K562 (cell line): ENCODE results near the gene OR2W3. TPM values are rescaled to one million over a fixed set of nuclear protein-coding genes. Genes with fewer than 3 reads are reported as not detected.
A peak's percentile ranks its signal among the peaks of the same experiment; 100 is the strongest.

ENCODE experiments used
- DPF2 ChIP-seq: fragments of 450-650 bp; IDR thresholded peaks from 2 replicates; pipeline ENCODE4 v1.6.1; 2016
- ELF1 ChIP-seq: fragments of 200-800 bp; sonication (Bioruptor generic); IDR thresholded peaks from 2 replicates; pipeline ENCODE4 v1.6.1; 2016; ENCODE audit warnings: missing genetic modification characterization, missing compliant biosample characterization
- GATAD2B ChIP-seq: fragments of 450-650 bp; IDR thresholded peaks from 2 replicates; pipeline ENCODE4 v1.6.1; 2017; ENCODE audit warnings: mild to moderate bottlenecking, borderline replicate concordance
- GTF2A2 ChIP-seq: IDR thresholded peaks from 2 replicates; pipeline ENCODE4 v1.6.1; 2016; ENCODE audit warnings: mild to moderate bottlenecking, missing genetic modification characterization, missing compliant biosample characterization
- HDAC8 ChIP-seq: fragments of 450-650 bp; IDR thresholded peaks from 2 replicates; pipeline ENCODE4 v1.6.1; 2016; ENCODE audit warnings: mild to moderate bottlenecking, missing genetic modification characterization, moderate library complexity, missing compliant biosample characterization
- KDM5B ChIP-seq: fragments of 200-600 bp; sonication (generic); IDR thresholded peaks from 2 replicates; pipeline ENCODE4 v1.6.1; 2012; ENCODE audit warnings: low read depth, mild to moderate bottlenecking, moderate library complexity, low read length, control low read depth, inconsistent platforms; ENCODE audit not compliant: insufficient replicate concordance
- MED1 ChIP-seq: sonication (generic); formaldehyde crosslinking; IDR thresholded peaks from 2 replicates; pipeline ENCODE4 v1.8.1; 2023; ENCODE audit warnings: missing genetic modification reagents, borderline replicate concordance
- PCBP1 ChIP-seq: fragments of 200-400 bp; formaldehyde crosslinking; IDR thresholded peaks from 2 replicates; pipeline ENCODE4 v1.6.1; 2018; ENCODE audit warnings: mild to moderate bottlenecking, low read depth, low read length; ENCODE audit not compliant: poor library complexity, severe bottlenecking
- SMARCA4 ChIP-seq: fragments of 450-650 bp; IDR thresholded peaks from 2 replicates; pipeline ENCODE4 v1.6.1; 2016
- STAT5A ChIP-seq: IDR thresholded peaks from 2 replicates; pipeline ENCODE4 v1.6.1; 2012; ENCODE audit warnings: low read length, inconsistent platforms, borderline replicate concordance
- ZNF212 ChIP-seq: fragments of 450-650 bp; formaldehyde crosslinking; IDR thresholded peaks from 2 replicates; pipeline ENCODE4 v1.4.0; 2020; ENCODE audit warnings: mild to moderate bottlenecking
- ZNF764 ChIP-seq: fragments of 250-450 bp; sonication (Bioruptor Pico); IDR thresholded peaks from 2 replicates; pipeline ENCODE4 v1.4.0; 2020; ENCODE audit warnings: low read depth, mild to moderate bottlenecking, moderate library complexity
- polyA plus RNA-seq, 8 experiments: library from polyadenylated mRNA; depleted of rRNA in 4 of 8; stranded (reverse) in 5 of 8; unstranded in 3 of 8; fragments of >200 nt; fragmentation: Nextera tagmentation in 2 of 8; fragmentation: Illumina TruSeq in 1 of 8; extraction: Ambion mirVana in 2 of 8; extraction: Trizol in 1 of 8; gene quantifications; 2 replicates each; pipeline versions ENCODE4 v1.2.1 to v1.2.3, GENCODE V29; 2011 to 2014; ENCODE audit warnings: inconsistent platforms in 1 of 8, missing spikeins in 1 of 8
- total RNA-seq, 7 experiments: library from RNA; depleted of rRNA in 6 of 7; stranded (reverse); fragments of >200 nt in 6 of 7; fragmentation: Illumina TruSeq in 2 of 7; extraction: Trizol in 2 of 7; gene quantifications; 2 replicates each; pipeline versions ENCODE4 v1.2.1 to v1.2.3, GENCODE V29; 2011 to 2021; ENCODE audit warnings: low replicate concordance in 1 of 7
- TF ChIP-seq, protein P1 (sequence below): fragments of 450-650 bp; IDR thresholded peaks from 2 replicates; pipeline ENCODE4 v1.6.1; 2016; ENCODE audit warnings: mild to moderate bottlenecking, moderate library complexity
- TF ChIP-seq, protein P2 (sequence below), 3 experiments: IDR thresholded peaks in 2 of 3; conservative IDR thresholded peaks in 1 of 3; 2 replicates each; pipeline ENCODE4 v1.5.1; 2011 to 2012; ENCODE audit warnings: low read length in 3 of 3, mild to moderate bottlenecking in 3 of 3, control low read depth in 2 of 3, improper control_type of control experiment in 1 of 3, inconsistent platforms in 1 of 3, low read depth in 1 of 3, mixed read lengths in 1 of 3, moderate library complexity in 1 of 3; ENCODE audit not compliant: insufficient read depth in 2 of 3

OR2W3 gene
- total and polyA plus RNA-seq, 9 of the 15 experiments (the other 6 are each of a cell fraction or from before 2014, with no cell fraction given) = 0.67 to 7.6 (median 3.7) TPM

DNA sequence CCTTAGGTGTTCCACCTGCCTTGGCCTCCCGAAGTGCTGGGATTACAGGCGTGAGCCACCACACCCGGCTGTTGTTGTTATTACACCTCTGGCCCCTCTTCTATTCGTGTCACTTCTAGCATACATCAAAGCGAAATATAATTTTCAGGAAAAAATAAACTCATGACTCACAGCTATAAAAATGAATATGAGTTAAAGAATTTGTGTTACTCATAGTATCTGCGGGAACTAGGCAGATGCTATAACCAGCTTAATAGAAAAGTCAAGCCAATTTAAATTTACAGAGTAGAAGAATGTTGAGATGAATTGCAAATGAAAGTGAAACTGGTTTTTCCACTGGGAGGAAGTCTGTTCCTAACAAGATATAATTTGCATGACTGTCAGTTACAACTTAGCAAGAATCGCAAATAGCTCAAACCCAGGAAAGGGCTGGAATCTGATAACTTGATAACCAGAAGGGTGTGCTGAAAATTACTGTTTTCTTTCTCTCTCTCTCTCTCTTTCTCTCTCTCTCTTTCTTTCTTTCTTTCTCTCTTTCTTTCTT, 11.2 kb downstream of the OR2W3 start (continued):
- TF ChIP-seq, protein P1, sequence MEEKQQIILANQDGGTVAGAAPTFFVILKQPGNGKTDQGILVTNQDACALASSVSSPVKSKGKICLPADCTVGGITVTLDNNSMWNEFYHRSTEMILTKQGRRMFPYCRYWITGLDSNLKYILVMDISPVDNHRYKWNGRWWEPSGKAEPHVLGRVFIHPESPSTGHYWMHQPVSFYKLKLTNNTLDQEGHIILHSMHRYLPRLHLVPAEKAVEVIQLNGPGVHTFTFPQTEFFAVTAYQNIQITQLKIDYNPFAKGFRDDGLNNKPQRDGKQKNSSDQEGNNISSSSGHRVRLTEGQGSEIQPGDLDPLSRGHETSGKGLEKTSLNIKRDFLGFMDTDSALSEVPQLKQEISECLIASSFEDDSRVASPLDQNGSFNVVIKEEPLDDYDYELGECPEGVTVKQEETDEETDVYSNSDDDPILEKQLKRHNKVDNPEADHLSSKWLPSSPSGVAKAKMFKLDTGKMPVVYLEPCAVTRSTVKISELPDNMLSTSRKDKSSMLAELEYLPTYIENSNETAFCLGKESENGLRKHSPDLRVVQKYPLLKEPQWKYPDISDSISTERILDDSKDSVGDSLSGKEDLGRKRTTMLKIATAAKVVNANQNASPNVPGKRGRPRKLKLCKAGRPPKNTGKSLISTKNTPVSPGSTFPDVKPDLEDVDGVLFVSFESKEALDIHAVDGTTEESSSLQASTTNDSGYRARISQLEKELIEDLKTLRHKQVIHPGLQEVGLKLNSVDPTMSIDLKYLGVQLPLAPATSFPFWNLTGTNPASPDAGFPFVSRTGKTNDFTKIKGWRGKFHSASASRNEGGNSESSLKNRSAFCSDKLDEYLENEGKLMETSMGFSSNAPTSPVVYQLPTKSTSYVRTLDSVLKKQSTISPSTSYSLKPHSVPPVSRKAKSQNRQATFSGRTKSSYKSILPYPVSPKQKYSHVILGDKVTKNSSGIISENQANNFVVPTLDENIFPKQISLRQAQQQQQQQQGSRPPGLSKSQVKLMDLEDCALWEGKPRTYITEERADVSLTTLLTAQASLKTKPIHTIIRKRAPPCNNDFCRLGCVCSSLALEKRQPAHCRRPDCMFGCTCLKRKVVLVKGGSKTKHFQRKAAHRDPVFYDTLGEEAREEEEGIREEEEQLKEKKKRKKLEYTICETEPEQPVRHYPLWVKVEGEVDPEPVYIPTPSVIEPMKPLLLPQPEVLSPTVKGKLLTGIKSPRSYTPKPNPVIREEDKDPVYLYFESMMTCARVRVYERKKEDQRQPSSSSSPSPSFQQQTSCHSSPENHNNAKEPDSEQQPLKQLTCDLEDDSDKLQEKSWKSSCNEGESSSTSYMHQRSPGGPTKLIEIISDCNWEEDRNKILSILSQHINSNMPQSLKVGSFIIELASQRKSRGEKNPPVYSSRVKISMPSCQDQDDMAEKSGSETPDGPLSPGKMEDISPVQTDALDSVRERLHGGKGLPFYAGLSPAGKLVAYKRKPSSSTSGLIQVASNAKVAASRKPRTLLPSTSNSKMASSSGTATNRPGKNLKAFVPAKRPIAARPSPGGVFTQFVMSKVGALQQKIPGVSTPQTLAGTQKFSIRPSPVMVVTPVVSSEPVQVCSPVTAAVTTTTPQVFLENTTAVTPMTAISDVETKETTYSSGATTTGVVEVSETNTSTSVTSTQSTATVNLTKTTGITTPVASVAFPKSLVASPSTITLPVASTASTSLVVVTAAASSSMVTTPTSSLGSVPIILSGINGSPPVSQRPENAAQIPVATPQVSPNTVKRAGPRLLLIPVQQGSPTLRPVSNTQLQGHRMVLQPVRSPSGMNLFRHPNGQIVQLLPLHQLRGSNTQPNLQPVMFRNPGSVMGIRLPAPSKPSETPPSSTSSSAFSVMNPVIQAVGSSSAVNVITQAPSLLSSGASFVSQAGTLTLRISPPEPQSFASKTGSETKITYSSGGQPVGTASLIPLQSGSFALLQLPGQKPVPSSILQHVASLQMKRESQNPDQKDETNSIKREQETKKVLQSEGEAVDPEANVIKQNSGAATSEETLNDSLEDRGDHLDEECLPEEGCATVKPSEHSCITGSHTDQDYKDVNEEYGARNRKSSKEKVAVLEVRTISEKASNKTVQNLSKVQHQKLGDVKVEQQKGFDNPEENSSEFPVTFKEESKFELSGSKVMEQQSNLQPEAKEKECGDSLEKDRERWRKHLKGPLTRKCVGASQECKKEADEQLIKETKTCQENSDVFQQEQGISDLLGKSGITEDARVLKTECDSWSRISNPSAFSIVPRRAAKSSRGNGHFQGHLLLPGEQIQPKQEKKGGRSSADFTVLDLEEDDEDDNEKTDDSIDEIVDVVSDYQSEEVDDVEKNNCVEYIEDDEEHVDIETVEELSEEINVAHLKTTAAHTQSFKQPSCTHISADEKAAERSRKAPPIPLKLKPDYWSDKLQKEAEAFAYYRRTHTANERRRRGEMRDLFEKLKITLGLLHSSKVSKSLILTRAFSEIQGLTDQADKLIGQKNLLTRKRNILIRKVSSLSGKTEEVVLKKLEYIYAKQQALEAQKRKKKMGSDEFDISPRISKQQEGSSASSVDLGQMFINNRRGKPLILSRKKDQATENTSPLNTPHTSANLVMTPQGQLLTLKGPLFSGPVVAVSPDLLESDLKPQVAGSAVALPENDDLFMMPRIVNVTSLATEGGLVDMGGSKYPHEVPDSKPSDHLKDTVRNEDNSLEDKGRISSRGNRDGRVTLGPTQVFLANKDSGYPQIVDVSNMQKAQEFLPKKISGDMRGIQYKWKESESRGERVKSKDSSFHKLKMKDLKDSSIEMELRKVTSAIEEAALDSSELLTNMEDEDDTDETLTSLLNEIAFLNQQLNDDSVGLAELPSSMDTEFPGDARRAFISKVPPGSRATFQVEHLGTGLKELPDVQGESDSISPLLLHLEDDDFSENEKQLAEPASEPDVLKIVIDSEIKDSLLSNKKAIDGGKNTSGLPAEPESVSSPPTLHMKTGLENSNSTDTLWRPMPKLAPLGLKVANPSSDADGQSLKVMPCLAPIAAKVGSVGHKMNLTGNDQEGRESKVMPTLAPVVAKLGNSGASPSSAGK = no peak
- peak; percentile 46; the same call in 1 of the 2 replicates for TF ChIP-seq GATAD2B
- TF ChIP-seq KDM5B = no peak
- peak; percentile 51 for TF ChIP-seq SMARCA4
- peak; percentile 90; the same call in 1 of the 2 replicates for TF ChIP-seq ZNF212 (CRISPR knock-in tag)
- TF ChIP-seq, protein P2, sequence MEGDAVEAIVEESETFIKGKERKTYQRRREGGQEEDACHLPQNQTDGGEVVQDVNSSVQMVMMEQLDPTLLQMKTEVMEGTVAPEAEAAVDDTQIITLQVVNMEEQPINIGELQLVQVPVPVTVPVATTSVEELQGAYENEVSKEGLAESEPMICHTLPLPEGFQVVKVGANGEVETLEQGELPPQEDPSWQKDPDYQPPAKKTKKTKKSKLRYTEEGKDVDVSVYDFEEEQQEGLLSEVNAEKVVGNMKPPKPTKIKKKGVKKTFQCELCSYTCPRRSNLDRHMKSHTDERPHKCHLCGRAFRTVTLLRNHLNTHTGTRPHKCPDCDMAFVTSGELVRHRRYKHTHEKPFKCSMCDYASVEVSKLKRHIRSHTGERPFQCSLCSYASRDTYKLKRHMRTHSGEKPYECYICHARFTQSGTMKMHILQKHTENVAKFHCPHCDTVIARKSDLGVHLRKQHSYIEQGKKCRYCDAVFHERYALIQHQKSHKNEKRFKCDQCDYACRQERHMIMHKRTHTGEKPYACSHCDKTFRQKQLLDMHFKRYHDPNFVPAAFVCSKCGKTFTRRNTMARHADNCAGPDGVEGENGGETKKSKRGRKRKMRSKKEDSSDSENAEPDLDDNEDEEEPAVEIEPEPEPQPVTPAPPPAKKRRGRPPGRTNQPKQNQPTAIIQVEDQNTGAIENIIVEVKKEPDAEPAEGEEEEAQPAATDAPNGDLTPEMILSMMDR (IDR thresholded peaks at IDR 0.05 in 2 of 3, conservative IDR thresholded peaks at IDR 0.05 in 1 of 3; ENCODE audit: insufficient read depth in 2 of 3, low read depth in 1 of 3, low read length in 3 of 3) = no peak
- 0 out of 2 replicates have a peak, but pooled peaks have one; percentile 47 for TF ChIP-seq ELF1 (tag)
- no peak for TF ChIP-seq PCBP1
- no peak for TF ChIP-seq MED1 (CRISPR knock-in tag)
- TF ChIP-seq HDAC8 = no peak
- TF ChIP-seq GTF2A2 (tag) = no peak
- 0 out of 2 replicates have a peak, but pooled peaks have one; percentile 12 for TF ChIP-seq STAT5A
- TF ChIP-seq ZNF764 (CRISPR knock-in tag) = no peak
- TF ChIP-seq DPF2 = peak; percentile 44; the same call in 1 of the 2 replicates
